ENCODE data around the gene GAK. TPM values are rescaled to one million over a fixed set of nuclear protein-coding genes. Genes with fewer than 3 reads are reported as not detected.
"Not testable (repeated sequence)": the region's sequence is repeated elsewhere in the genome, so short reads cannot be mapped to it uniquely, and the experiment has no call there.

GAK gene
- 123 TPM for total RNA-seq (ENCODE audit: unreplicated experiment)
- long read RNA-seq, full-length matches to known transcripts, result 6 of 11 reads
- long read RNA-seq, partial matches to known transcripts, result 2 of 11 reads
- long read RNA-seq, other reads (novel, unspliced or antisense), result 3 of 11 reads

DNA sequence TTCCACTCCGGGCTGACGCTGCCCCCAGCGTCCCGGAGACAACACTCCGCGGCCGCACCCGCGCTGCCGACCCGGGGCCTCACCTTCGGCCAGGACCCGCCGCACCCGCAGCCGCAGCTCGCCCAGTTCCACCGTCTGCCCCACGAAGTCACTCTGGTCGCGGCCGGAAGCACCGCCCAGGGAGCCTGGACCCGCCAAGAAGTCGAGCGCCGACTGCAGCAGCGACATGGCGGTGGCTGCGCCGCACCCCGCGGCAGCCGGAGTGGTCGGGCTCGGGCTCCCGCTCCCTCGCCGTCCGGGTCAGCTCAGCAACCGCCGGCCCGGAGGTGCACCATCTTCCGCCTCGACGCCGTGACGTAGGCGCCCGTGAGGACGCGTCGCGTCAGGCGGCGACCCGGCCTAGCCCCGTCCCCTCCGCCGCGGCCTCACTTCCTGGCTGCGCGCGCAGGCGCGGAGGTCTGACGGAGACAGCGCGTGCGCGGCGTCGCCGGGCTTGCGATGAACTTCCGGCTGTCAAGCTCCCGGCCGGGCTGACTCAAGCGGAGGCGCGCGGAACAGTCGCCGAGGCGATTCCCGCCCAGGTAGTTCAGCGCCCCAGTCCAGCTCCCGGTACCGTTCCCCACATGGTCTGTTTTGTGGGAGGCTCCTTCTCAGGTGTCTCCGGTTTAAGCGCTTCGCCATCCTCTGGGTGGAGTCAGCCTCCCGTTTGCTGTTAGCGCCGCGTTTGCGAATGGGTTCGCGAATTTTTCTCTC lies at the start of gene GAK, which contains the start of gene TMEM175:
Gene GAK, minus strand, starts transcription at position 357 of the 753 bp plus-strand sequence. Its CDS starts 129 bp downstream, at position 228.
Gene TMEM175, plus strand, starts transcription at position 501 of the 753 bp plus-strand sequence. CDS start 15,280 bp downstream, outside the sequence.
- TF ChIP-seq CTCF (IDR thresholded peaks at IDR 0.05; ENCODE audit: partially characterized antibody, unreplicated experiment), result no peak
- H3K9me3 Mint-ChIP-seq (ENCODE audit: unreplicated experiment), result peaks cover 8% of the 10 kb centered on the region
- peaks cover 17% of the 10 kb centered on the region for H3K4me1 Mint-ChIP-seq (ENCODE audit: low read depth, unreplicated experiment)
- peak within 1 kb of the TSS; percentile 97 for H3K4me3 Mint-ChIP-seq (ENCODE audit: unreplicated experiment)
- H3K36me3 Mint-ChIP-seq (ENCODE audit: unreplicated experiment), result no peaks in the 10 kb centered on the region
- H3K27me3 Mint-ChIP-seq (ENCODE audit: unreplicated experiment), result peaks cover 12% of the 10 kb centered on the region
- peak within 1 kb of the TSS; percentile 93 for H3K27ac Mint-ChIP-seq (ENCODE audit: unreplicated experiment)
- DNase-seq, result peak; percentile 98

DNA sequence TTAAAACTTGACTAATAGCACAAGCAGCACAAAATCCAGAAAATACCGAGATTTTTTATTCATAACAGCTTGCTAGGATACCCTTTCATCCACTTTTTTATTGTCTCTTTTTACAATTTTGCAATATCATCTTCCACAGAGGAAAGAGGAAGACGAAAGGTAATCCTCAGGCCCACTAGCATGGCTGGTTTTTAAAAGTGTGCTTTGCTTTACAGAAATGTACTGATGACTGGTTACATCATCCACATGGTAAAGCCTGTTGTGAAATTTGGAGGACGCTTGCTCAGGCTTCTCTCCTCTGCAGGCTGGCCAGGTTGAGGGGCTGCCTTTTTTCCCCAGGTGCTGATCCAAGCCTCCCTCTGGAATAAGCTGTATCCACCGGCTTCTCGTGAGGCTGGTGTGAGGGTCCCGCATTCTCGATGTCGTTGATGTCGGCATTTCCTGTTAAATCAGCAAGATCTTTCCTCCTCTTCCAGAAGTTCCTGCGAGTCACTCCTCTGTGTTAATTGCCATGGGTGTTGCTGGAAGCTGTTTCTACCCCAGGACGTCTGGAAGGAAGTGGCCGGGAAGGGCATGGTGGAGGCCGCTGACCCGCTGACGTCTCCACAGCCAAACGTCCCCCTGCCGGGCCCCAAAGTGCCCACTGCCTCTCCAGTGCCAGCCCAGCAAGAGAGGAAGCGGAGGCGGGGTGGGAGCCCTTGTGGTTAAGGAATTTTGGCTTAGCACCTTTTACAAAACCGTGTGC lies 47.0 kb upstream of the GAK start:
- DNase-seq, result no peak
- no peak for TF ChIP-seq CTCF (IDR thresholded peaks at IDR 0.05; ENCODE audit: partially characterized antibody, unreplicated experiment)
- peaks cover 5% of the 10 kb centered on the region for H3K27me3 Mint-ChIP-seq (ENCODE audit: unreplicated experiment)
- H3K4me1 Mint-ChIP-seq (ENCODE audit: low read depth, unreplicated experiment), result peaks cover 12% of the 10 kb centered on the region
- H3K4me3 Mint-ChIP-seq (ENCODE audit: unreplicated experiment), result no peak overlapping the region
- H3K27ac Mint-ChIP-seq (ENCODE audit: unreplicated experiment), result no peak overlapping the region
- H3K9me3 Mint-ChIP-seq (ENCODE audit: unreplicated experiment), result peaks cover 7% of the 10 kb centered on the region
- H3K36me3 Mint-ChIP-seq (ENCODE audit: unreplicated experiment), result no peaks in the 10 kb centered on the region

- not testable (repeated sequence) for H3K4me1 Mint-ChIP-seq (ENCODE audit: low read depth, unreplicated experiment); DNase-seq; H3K36me3 Mint-ChIP-seq (ENCODE audit: unreplicated experiment); H3K27ac Mint-ChIP-seq (ENCODE audit: unreplicated experiment); H3K4me3 Mint-ChIP-seq (ENCODE audit: unreplicated experiment); H3K27me3 Mint-ChIP-seq (ENCODE audit: unreplicated experiment); H3K9me3 Mint-ChIP-seq (ENCODE audit: unreplicated experiment)
Measured at GRCh38 chr4:976016-976415, 43.9 kb upstream of the GAK start.

GRCh38 chr4:974668-975067 lies 42.6 kb upstream of the GAK start:
- Mint-ChIP-seq H3K9me3 (ENCODE audit: unreplicated experiment) (peaks cover 7% of the 10 kb centered on the region), H3K4me1 (ENCODE audit: low read depth, unreplicated experiment) (peaks cover 6% of the 10 kb centered on the region), H3K36me3 (ENCODE audit: unreplicated experiment) (no peaks in the 10 kb centered on the region), H3K27me3 (ENCODE audit: unreplicated experiment) (peaks cover 5% of the 10 kb centered on the region), H3K4me3 (ENCODE audit: unreplicated experiment) (no peak overlapping the region), H3K27ac (ENCODE audit: unreplicated experiment) (no peak overlapping the region)
- DNase-seq, result no peak
- no peak for TF ChIP-seq CTCF (IDR thresholded peaks at IDR 0.05; ENCODE audit: partially characterized antibody, unreplicated experiment)

DNA sequence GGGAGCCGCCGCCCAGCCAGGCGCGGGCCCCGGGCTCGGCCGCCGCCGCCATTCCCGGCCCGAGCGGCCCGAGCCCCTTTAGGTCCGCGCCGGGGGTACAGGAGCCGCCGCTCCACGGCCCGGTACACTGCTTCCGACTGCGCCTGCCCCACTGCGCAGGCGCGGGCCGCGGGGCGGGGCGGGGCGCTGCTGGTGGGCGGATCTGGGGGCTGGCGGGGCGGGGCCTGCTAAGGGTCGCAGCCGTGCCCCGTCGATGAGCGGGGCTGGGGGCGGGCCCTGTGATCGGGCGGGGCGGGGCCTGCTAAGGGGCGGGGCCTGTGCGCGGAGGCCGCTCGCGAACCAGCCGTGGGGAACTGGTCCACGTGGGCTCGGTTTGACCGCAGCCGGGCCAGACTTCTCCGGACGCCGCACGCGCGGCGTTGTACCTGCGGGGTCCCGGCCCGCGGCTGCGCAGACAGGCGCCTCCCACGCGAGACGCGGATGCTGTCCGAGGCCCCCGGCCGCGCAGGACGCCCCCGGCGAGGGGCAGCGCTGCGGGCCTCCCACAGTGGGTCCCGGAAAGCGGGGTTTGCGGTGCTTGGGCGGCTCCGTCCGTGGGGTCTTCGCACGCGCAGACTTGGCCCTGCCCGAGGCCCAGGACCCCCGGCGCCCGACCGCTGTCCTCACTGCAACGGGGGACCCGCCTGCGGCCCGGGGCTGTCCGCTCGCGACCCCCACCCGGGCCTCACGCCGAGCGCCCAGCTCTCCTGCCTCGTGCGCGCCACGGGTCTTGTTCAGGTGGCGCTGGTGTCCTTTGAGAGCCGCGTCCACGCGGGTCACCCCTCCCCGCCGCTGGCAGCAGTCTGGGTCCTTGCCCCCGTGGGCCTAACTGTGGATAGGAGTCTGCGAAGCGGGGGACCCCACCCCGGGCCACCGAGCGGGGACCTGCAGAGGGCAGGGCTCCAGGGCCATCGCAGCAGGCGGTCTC lies 41.6 kb upstream of the GAK start, which contains the start of gene DGKQ:
Gene DGKQ, minus strand, starts transcription at position 139 of the 967 bp plus-strand sequence. Its CDS starts 87 bp downstream, at position 52.
- DNase-seq, result peak; percentile 88
- TF ChIP-seq CTCF (IDR thresholded peaks at IDR 0.05; ENCODE audit: partially characterized antibody, unreplicated experiment), result no peak
- peaks cover 8% of the 10 kb centered on the region for H3K4me1 Mint-ChIP-seq (ENCODE audit: low read depth, unreplicated experiment)
- H3K36me3 Mint-ChIP-seq (ENCODE audit: unreplicated experiment), result no peaks in the 10 kb centered on the region
- peaks cover 7% of the 10 kb centered on the region for H3K9me3 Mint-ChIP-seq (ENCODE audit: unreplicated experiment)
- H3K27ac Mint-ChIP-seq (ENCODE audit: unreplicated experiment), result no peak within 1 kb of the TSS
- H3K4me3 Mint-ChIP-seq (ENCODE audit: unreplicated experiment), result no peak within 1 kb of the TSS
- H3K27me3 Mint-ChIP-seq (ENCODE audit: unreplicated experiment), result peaks cover 8% of the 10 kb centered on the region

Data from glutamatergic neuron (in vitro differentiated cells).